A549 (cell line): Measurements from ENCODE around the gene PLCL1. TPM values are rescaled to one million over a fixed set of nuclear protein-coding genes. Genes with fewer than 3 reads are reported as not detected.

Experiments
- ATAC-seq, 2 experiments: fragments of 200-7000 bp in 1 of 2; fragments of >200 bp in 1 of 2; cut with Nextera tagmentation in 1 of 2; cut with Tn5 transposase in 1 of 2; 3 replicates each; pipeline versions ENCODE4 v1.8.0 to v1.9.1; 2018 to 2020; ENCODE audit warnings: mild to moderate bottlenecking in 1 of 2, moderate library complexity in 1 of 2
- CTCF ChIA-PET: fragments of 300-600 bp; sonication (Branson Sonifier 250); formaldehyde crosslinking; extraction: SDS; loops from one replicate; lab custom pipeline; 2021; ENCODE audit warnings: antibody characterized with exemption, inconsistent platforms; lab: Yijun Ruan, JAX
- POLR2A ChIA-PET: fragments of 350-600 bp; formaldehyde crosslinking; extraction: SDS; loops from one replicate; lab custom pipeline; 2021; ENCODE audit warnings: antibody characterized with exemption, inconsistent platforms; lab: Yijun Ruan, JAX
- DNase-seq, 2 experiments: peaks; one replicate each; pipeline versions ENCODE4 v3.0.0 to v3.0.0-alpha.2; 2011 to 2016; ENCODE audit warnings: low read depth in 1 of 2, low spot score in 1 of 2
- FAIRE-seq: peaks from 2 replicates; lab custom pipeline; 2011; peaks lifted over from hg19 to GRCh38; lab: Jason Lieb, UNC
- H3K27ac ChIP-seq, 2 experiments: fragments of >200 bp; sonication (Bioruptor Twin); formaldehyde crosslinking; 3 replicates each; pipeline ENCODE4 v1.5.1; 2016 to 2017
- H3K4me1 ChIP-seq: fragments of >200 bp; sonication (Bioruptor Twin); formaldehyde crosslinking; 3 replicates; pipeline ENCODE4 v1.6.1; 2016
- H3K4me2 ChIP-seq: fragments of >200 bp; sonication (Bioruptor Twin); formaldehyde crosslinking; 3 replicates; pipeline ENCODE4 v1.6.1; 2016
- H3K4me3 ChIP-seq: fragments of >200 bp; sonication (Bioruptor Twin); formaldehyde crosslinking; 3 replicates; pipeline ENCODE4 v1.5.1; 2016
- H3K9me3 ChIP-seq: fragments of >200 bp; sonication (Bioruptor Twin); formaldehyde crosslinking; 3 replicates; pipeline ENCODE4 v1.6.1; 2016
- BHLHE40 ChIP-seq: IDR thresholded peaks from 2 replicates; pipeline ENCODE4 v1.6.1; 2012; ENCODE audit warnings: low read depth, low read length, inconsistent platforms
- CBX8 ChIP-seq: fragments of 200-600 bp; sonication (generic); IDR thresholded peaks from 2 replicates; pipeline ENCODE4 v1.6.1; 2016
- CHD2 ChIP-seq: fragments of 150-350 bp; IDR thresholded peaks from 2 replicates; pipeline ENCODE4 v1.6.1; 2014; ENCODE audit warnings: low read length; ENCODE audit not compliant: partially characterized antibody
- CHD4 ChIP-seq: fragments of 200-600 bp; sonication (generic); IDR thresholded peaks from 2 replicates; pipeline ENCODE4 v1.6.1; 2016; ENCODE audit warnings: antibody characterized with exemption, mild to moderate bottlenecking, borderline replicate concordance
- EHMT2 ChIP-seq: fragments of 200-600 bp; sonication (generic); IDR thresholded peaks from 2 replicates; pipeline ENCODE4 v1.6.1; 2016; ENCODE audit warnings: antibody characterized with exemption, low read depth, mild to moderate bottlenecking, moderate library complexity
- EP300 ChIP-seq, 2 experiments: fragments of >200 bp; sonication (Bioruptor Twin); formaldehyde crosslinking; IDR thresholded peaks; 2 replicates in 1 of 2; 3 replicates in 1 of 2; pipeline ENCODE4 v1.6.1; 2016 to 2017
- ESRRA ChIP-seq: fragments of 150-350 bp; IDR thresholded peaks from 2 replicates; pipeline ENCODE4 v1.6.1; 2014; ENCODE audit warnings: mild to moderate bottlenecking, low read length, borderline replicate concordance
- FOSB ChIP-seq: fragments of 250-450 bp; sonication (Bioruptor Pico); IDR thresholded peaks from 2 replicates; pipeline ENCODE4 v1.5.0; 2020; ENCODE audit warnings: mild to moderate bottlenecking, moderate library complexity
- FOXS1 ChIP-seq: fragments of 250-450 bp; sonication (Bioruptor Pico); IDR thresholded peaks from 2 replicates; pipeline ENCODE4 v1.5.0; 2020; ENCODE audit warnings: mild to moderate bottlenecking, moderate library complexity
- HEYL ChIP-seq: fragments of 250-450 bp; sonication (Bioruptor Pico); IDR thresholded peaks from 2 replicates; pipeline ENCODE4 v1.8.0; 2021; ENCODE audit warnings: mild to moderate bottlenecking, moderate library complexity
- HOXB13 ChIP-seq: fragments of 250-450 bp; sonication (Bioruptor Pico); IDR thresholded peaks from 2 replicates; pipeline ENCODE4 v1.5.0; 2020; ENCODE audit warnings: low read depth, mild to moderate bottlenecking, moderate library complexity
- JUN ChIP-seq, 2 experiments: fragments of >200 bp; sonication (Bioruptor Twin); formaldehyde crosslinking; IDR thresholded peaks; 2 replicates in 1 of 2; 3 replicates in 1 of 2; pipeline ENCODE4 v1.6.1; 2016 to 2017
- JUNB ChIP-seq: fragments of >200 bp; sonication (Bioruptor Twin); formaldehyde crosslinking; IDR thresholded peaks from 2 replicates; pipeline ENCODE4 v1.6.1; 2016
- KDM5A ChIP-seq: fragments of 200-600 bp; sonication (generic); IDR thresholded peaks from 2 replicates; pipeline ENCODE4 v1.6.1; 2016; ENCODE audit warnings: antibody characterized with exemption, mild to moderate bottlenecking
- NPAS2 ChIP-seq: fragments of 250-450 bp; sonication (Bioruptor Pico); IDR thresholded peaks from 2 replicates; pipeline ENCODE4 v1.8.0; 2022; ENCODE audit warnings: mild to moderate bottlenecking, moderate library complexity, borderline replicate concordance
- NR3C1 ChIP-seq: fragments of >200 bp; sonication (Bioruptor Twin); formaldehyde crosslinking; IDR thresholded peaks from 3 replicates; pipeline ENCODE4 v1.6.1; 2017
- PHF8 ChIP-seq: fragments of 200-600 bp; sonication (generic); IDR thresholded peaks from 2 replicates; pipeline ENCODE4 v1.6.1; 2016; ENCODE audit warnings: low read depth, mild to moderate bottlenecking, antibody characterized with exemption, moderate library complexity, borderline replicate concordance
- POLR2A ChIP-seq: IDR thresholded peaks from 2 replicates; pipeline ENCODE4 v1.6.1; 2012; ENCODE audit warnings: mild to moderate bottlenecking, low read length
- RCOR1 ChIP-seq: fragments of 150-350 bp; IDR thresholded peaks from 2 replicates; pipeline ENCODE4 v1.6.1; 2014; ENCODE audit warnings: antibody characterized with exemption, low read length, low read depth
- RFX5 ChIP-seq: fragments of 450-650 bp; IDR thresholded peaks from 2 replicates; pipeline ENCODE4 v1.7.1; 2014; ENCODE audit warnings: antibody characterized with exemption, mild to moderate bottlenecking, moderate library complexity
- SREBF2 ChIP-seq: fragments of 450-650 bp; IDR thresholded peaks from 2 replicates; pipeline ENCODE4 v1.6.1; 2014; ENCODE audit warnings: mild to moderate bottlenecking, moderate library complexity
- TP53 ChIP-seq: fragments of 250-450 bp; sonication (Bioruptor Pico); IDR thresholded peaks from 2 replicates; pipeline ENCODE4 v1.5.0; 2021; ENCODE audit warnings: mild to moderate bottlenecking, moderate library complexity
- ZC3H11A ChIP-seq: fragments of 450-650 bp; IDR thresholded peaks from 2 replicates; pipeline ENCODE4 v1.6.1; 2014; ENCODE audit warnings: antibody characterized with exemption, mild to moderate bottlenecking
- ZFP36 ChIP-seq: fragments of 450-650 bp; IDR thresholded peaks from 2 replicates; pipeline ENCODE4 v1.6.1; 2014; ENCODE audit warnings: borderline replicate concordance; ENCODE audit not compliant: partially characterized antibody
- ZNF302 ChIP-seq: fragments of 250-450 bp; sonication (Bioruptor Pico); IDR thresholded peaks from 2 replicates; pipeline ENCODE4 v1.9.0; 2021; ENCODE audit warnings: inconsistent platforms, mild to moderate bottlenecking, moderate library complexity
- WGBS: methylation state at CpG from one replicate; pipeline ENCODE4 v1.1.6; 2017; ENCODE audit errors: missing lambda C conversion rate; 5-methylcytosine and 5-hydroxymethylcytosine counted together
- polyA plus RNA-seq, 4 experiments: library from polyadenylated mRNA; depleted of rRNA in 3 of 4; stranded (reverse); fragments of >200 nt; fragmentation: RNase III in 1 of 4; extraction: RNeasy Plus Mini Kit Qiagen cat#74134 plus additional on column Dnase treatment in 1 of 4; gene quantifications; 2 replicates in 3 of 4; 3 replicates in 1 of 4; pipeline ENCODE4 v1.2.3, GENCODE V29; 2011 to 2017
- TF ChIP-seq, protein P1 (sequence below): fragments of >200 bp; sonication (Bioruptor Twin); formaldehyde crosslinking; IDR thresholded peaks from 2 replicates; pipeline ENCODE4 v1.6.1; 2016
- TF ChIP-seq, protein P2 (sequence below): fragments of >200 bp; sonication (Bioruptor Twin); formaldehyde crosslinking; IDR thresholded peaks from 3 replicates; pipeline ENCODE4 v1.5.1; 2016
- TF ChIP-seq, protein P3 (sequence below): fragments of 450-650 bp; IDR thresholded peaks from 2 replicates; pipeline ENCODE4 v1.6.1; 2014; ENCODE audit warnings: antibody characterized with exemption

Gene PLCL1
- polyA plus RNA-seq, 2 of the 4 experiments (the other 2 are of a cell fraction) = 0.03 TPM

DNA sequence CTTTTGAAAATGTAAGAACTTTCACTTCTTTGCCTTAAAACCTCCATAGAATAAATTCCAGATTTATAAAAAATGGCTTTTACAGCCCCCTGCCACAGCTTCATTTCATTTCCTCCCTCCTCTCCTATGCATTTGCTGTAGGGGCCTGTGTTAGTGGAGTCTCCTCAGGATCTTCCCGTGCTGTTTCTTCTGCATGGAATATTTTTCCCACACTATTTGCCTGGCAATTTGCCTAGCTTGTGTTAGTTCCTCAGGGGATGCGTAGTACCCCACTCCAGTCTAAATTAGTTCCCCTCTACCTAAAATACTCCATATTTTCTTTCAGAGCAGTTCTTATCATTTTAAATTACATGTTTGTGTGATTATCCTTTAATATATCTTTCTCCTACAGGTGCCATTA, 262.2 kb downstream of the PLCL1 start:
- TF ChIP-seq, protein P1, sequence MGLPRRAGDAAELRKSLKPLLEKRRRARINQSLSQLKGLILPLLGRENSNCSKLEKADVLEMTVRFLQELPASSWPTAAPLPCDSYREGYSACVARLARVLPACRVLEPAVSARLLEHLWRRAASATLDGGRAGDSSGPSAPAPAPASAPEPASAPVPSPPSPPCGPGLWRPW = no peak
- TF ChIP-seq CHD4 (no peak), ZNF302 (no peak), FOXS1 (CRISPR knock-in tag) (no peak), RFX5 (no peak), JUNB (no peak), NR3C1 (no peak), EHMT2 (no peak), NPAS2 (CRISPR knock-in tag) (no peak), ESRRA (no peak), FOSB (CRISPR knock-in tag) (no peak), HEYL (no peak), KDM5A (no peak), CHD2 (no peak), BHLHE40 (no peak), PHF8 (no peak), JUN (IDR thresholded peaks at IDR 0.05) (no peak), POLR2A (no peak), EP300 (IDR thresholded peaks at IDR 0.05) (no peak)
- TF ChIP-seq, protein P2, sequence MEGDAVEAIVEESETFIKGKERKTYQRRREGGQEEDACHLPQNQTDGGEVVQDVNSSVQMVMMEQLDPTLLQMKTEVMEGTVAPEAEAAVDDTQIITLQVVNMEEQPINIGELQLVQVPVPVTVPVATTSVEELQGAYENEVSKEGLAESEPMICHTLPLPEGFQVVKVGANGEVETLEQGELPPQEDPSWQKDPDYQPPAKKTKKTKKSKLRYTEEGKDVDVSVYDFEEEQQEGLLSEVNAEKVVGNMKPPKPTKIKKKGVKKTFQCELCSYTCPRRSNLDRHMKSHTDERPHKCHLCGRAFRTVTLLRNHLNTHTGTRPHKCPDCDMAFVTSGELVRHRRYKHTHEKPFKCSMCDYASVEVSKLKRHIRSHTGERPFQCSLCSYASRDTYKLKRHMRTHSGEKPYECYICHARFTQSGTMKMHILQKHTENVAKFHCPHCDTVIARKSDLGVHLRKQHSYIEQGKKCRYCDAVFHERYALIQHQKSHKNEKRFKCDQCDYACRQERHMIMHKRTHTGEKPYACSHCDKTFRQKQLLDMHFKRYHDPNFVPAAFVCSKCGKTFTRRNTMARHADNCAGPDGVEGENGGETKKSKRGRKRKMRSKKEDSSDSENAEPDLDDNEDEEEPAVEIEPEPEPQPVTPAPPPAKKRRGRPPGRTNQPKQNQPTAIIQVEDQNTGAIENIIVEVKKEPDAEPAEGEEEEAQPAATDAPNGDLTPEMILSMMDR = no peak
- Histone ChIP-seq H3K4me2 (no peak overlapping the region), H3K9me3 (no peaks in the 10 kb centered on the region), H3K27ac (no peak overlapping the region), H3K4me1 (no peaks in the 10 kb centered on the region), H3K4me3 (no peak overlapping the region)
- FAIRE-seq (no peak), ATAC-seq (no peak), DNase-seq (no peak)
- 30% methylated on average over 2 of the region's 2 CpGs for WGBS
- POLR2A ChIA-PET = no interaction called here
- CTCF ChIA-PET = interaction anchor here (0.6 kb wide), 1 partner anchor 48 kb away, joined by 3 read pairs; no protein-coding TSS in a partner anchor

DNA sequence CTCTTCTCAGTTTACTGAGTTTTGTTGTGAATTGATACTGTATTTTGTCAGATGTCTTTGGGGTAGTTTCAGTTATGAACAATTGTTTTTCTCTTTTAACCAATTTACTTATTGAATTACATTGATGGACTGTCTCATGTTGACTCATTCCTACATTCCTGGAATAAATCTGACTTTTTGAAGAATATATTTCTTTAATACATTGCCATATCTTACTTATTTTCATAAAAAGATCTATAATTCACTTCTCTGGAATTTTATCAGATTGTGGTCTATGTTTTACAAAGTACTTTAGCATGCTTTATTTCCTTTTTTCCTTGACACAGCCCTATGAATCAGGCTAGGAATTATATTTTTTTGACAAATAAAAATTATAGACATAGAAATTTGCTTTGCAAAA, 268.3 kb downstream of the PLCL1 start:
- DNase-seq = no peak
- no peak overlapping the region for H3K4me2 ChIP-seq
- H3K9me3 ChIP-seq = no peaks in the 10 kb centered on the region
- ATAC-seq = no peak
- POLR2A ChIA-PET = no interaction called here
- no peak overlapping the region for H3K4me3 ChIP-seq
- H3K4me1 ChIP-seq = no peaks in the 10 kb centered on the region
- TF ChIP-seq CBX8 = no peak
- no peak for TF ChIP-seq SREBF2
- no peak for TF ChIP-seq TP53
- no peak for TF ChIP-seq ZC3H11A
- TF ChIP-seq, protein P3, sequence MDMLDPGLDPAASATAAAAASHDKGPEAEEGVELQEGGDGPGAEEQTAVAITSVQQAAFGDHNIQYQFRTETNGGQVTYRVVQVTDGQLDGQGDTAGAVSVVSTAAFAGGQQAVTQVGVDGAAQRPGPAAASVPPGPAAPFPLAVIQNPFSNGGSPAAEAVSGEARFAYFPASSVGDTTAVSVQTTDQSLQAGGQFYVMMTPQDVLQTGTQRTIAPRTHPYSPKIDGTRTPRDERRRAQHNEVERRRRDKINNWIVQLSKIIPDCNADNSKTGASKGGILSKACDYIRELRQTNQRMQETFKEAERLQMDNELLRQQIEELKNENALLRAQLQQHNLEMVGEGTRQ = no peak
- TF ChIP-seq RCOR1 = no peak
- no peak for TF ChIP-seq BHLHE40
- no peak for TF ChIP-seq KDM5A
- no peak for TF ChIP-seq JUN (IDR thresholded peaks at IDR 0.05)
- no peak for TF ChIP-seq HOXB13 (CRISPR knock-in tag)
- no peak for TF ChIP-seq ZFP36
- TF ChIP-seq NPAS2 (CRISPR knock-in tag) = no peak
- TF ChIP-seq, all 56 proteins: peak for 0
- no peak for FAIRE-seq
- CTCF ChIA-PET = no interaction called here
- H3K27ac ChIP-seq = no peak overlapping the region
